Immature natural killer cell (primary cell): Measurements from ENCODE around the gene IL1R2. TPM values are rescaled to one million over a fixed set of nuclear protein-coding genes. Genes with fewer than 3 reads are reported as not detected.

Experiments used
- DNase-seq, 3 donors: peaks; one replicate each; pipeline ENCODE4 v3.0.0; 2022; ENCODE audit warnings: mixed read lengths in 1 of 3
- H3K27ac Mint-ChIP-seq, 6 donors: one replicate each; pipeline ENCODE4 v1.8.0; 2020; ENCODE audit warnings: mixed read lengths in 6 of 6, mild to moderate bottlenecking in 5 of 6, inconsistent platforms in 4 of 6, moderate library complexity in 3 of 6
- H3K27me3 Mint-ChIP-seq, 3 donors: one replicate each; pipeline ENCODE4 v1.8.0; 2020 to 2021; ENCODE audit warnings: low read depth in 3 of 3, mild to moderate bottlenecking in 3 of 3, mixed read lengths in 3 of 3, moderate library complexity in 3 of 3, inconsistent platforms in 1 of 3
- H3K36me3 Mint-ChIP-seq, 3 donors: one replicate each; pipeline ENCODE4 v1.8.0; 2020; ENCODE audit warnings: mixed read lengths in 3 of 3, inconsistent platforms in 2 of 3, mild to moderate bottlenecking in 2 of 3
- H3K4me1 Mint-ChIP-seq, 2 donors: one replicate each; pipeline ENCODE4 v1.8.0; 2020; ENCODE audit warnings: inconsistent platforms in 2 of 2, mild to moderate bottlenecking in 2 of 2, mixed read lengths in 2 of 2, moderate library complexity in 1 of 2
- H3K4me3 Mint-ChIP-seq, 5 donors: one replicate each; pipeline ENCODE4 v1.8.0; 2020; ENCODE audit warnings: mild to moderate bottlenecking in 5 of 5, mixed read lengths in 5 of 5, inconsistent platforms in 3 of 5, moderate library complexity in 3 of 5
- H3K9me3 Mint-ChIP-seq, 6 donors: one replicate each; pipeline ENCODE4 v1.8.0; 2020; ENCODE audit warnings: mild to moderate bottlenecking in 6 of 6, mixed read lengths in 6 of 6, inconsistent platforms in 4 of 6, moderate library complexity in 3 of 6
- polyA plus RNA-seq, 3 donors: library from polyadenylated mRNA; unstranded; fragments of 300-500 nt; fragmentation: Illumina TruSeq; gene quantifications; one replicate each; pipeline ENCODE4 v1.2.3, GENCODE V29; 2021

Gene IL1R2
- polyA plus RNA-seq, 3 donors from 2014 or later: 1.8 to 3.3 TPM; not detected in 1

GRCh38 chr2:101981066-101981465, 10.7 kb upstream of the IL1R2 start:
- Mint-ChIP-seq H3K4me1 (peaks cover 36 to 39% of the 10 kb centered on the region in 2 donors), H3K27me3 (peaks cover 12 to 36% (median 32%) of the 10 kb centered on the region in 3 donors), H3K4me3 (peak overlapping the region in 2 of 5 donors; percentile 1 to 48), H3K9me3 (no peaks in the 10 kb centered on the region), H3K36me3 (no peaks in the 10 kb centered on the region), H3K27ac (peak overlapping the region in 5 of 6 donors; percentile 49 to 88 (median 85))
- no peak for DNase-seq

- Mint-ChIP-seq H3K4me3 (peak overlapping the region in 3 of 5 donors; percentile 1 to 48 (median 30)), H3K4me1 (peaks cover 40 to 44% of the 10 kb centered on the region in 2 donors), H3K9me3 (no peaks in the 10 kb centered on the region), H3K36me3 (no peaks in the 10 kb centered on the region), H3K27me3 (peaks cover 11 to 40% (median 34%) of the 10 kb centered on the region in 3 donors), H3K27ac (peak overlapping the region in 5 of 6 donors; percentile 49 to 88 (median 85))
- DNase-seq: peak; percentile 76 to 81 (median 79)
Measured at GRCh38 chr2:101981504-101981903, 10.3 kb upstream of the IL1R2 start.

GRCh38 chr2:101982495-101983029, 9.2 kb upstream of the IL1R2 start:
- peak overlapping the region in 2 of 6 donors; percentile 27 to 76 for H3K27ac Mint-ChIP-seq

GRCh38 chr2:101983486-101983885, 8.3 kb upstream of the IL1R2 start:
- DNase-seq: no peak
- Mint-ChIP-seq H3K4me3 (no peak overlapping the region), H3K36me3 (no peaks in the 10 kb centered on the region), H3K9me3 (no peaks in the 10 kb centered on the region), H3K4me1 (peaks cover 60 to 63% of the 10 kb centered on the region in 2 donors), H3K27me3 (peaks cover 19 to 51% (median 37%) of the 10 kb centered on the region in 3 donors), H3K27ac (no peak overlapping the region)

More at GRCh38 chr2:101982495-101983029, 9.2 kb upstream of the IL1R2 start:
- Mint-ChIP-seq H3K27me3 (peaks cover 16 to 48% (median 40%) of the 10 kb centered on the region in 3 donors), H3K4me3 (no peak overlapping the region), H3K4me1 (peaks cover 51 to 54% of the 10 kb centered on the region in 2 donors), H3K9me3 (no peaks in the 10 kb centered on the region), H3K36me3 (no peaks in the 10 kb centered on the region)
- DNase-seq: no peak

- Mint-ChIP-seq H3K4me3 (no peak overlapping the region), H3K27me3 (peaks cover 15 to 49% (median 37%) of the 10 kb centered on the region in 3 donors), H3K36me3 (no peaks in the 10 kb centered on the region)
Measured at GRCh38 chr2:101983928-101984327, 7.8 kb upstream of the IL1R2 start.

GRCh38 chr2:101984656-101985055, 7.1 kb upstream of the IL1R2 start:
- H3K27me3 Mint-ChIP-seq: peaks cover 15 to 49% (median 38%) of the 10 kb centered on the region in 3 donors
- peak overlapping the region; percentile 21 to 49 (median 38) for H3K4me3 Mint-ChIP-seq
- H3K27ac Mint-ChIP-seq: peak overlapping the region in 5 of 6 donors; percentile 42 to 84 (median 66)
- no peaks in the 10 kb centered on the region for H3K9me3 Mint-ChIP-seq
- no peaks in the 10 kb centered on the region for H3K36me3 Mint-ChIP-seq
- peaks cover 70 to 75% of the 10 kb centered on the region in 2 donors for H3K4me1 Mint-ChIP-seq
- DNase-seq: peak; percentile 49 to 64 (median 59)

More at GRCh38 chr2:101983928-101984327, 7.8 kb upstream of the IL1R2 start:
- Mint-ChIP-seq H3K9me3 (no peaks in the 10 kb centered on the region), H3K27ac (peak overlapping the region in 3 of 6 donors; percentile 53 to 84 (median 83)), H3K4me1 (peaks cover 65 to 68% of the 10 kb centered on the region in 2 donors)
- DNase-seq: no peak

GRCh38 chr2:101985101-101985792, 6.5 kb upstream of the IL1R2 start:
- Mint-ChIP-seq H3K36me3 (no peaks in the 10 kb centered on the region), H3K27ac (peak overlapping the region in 5 of 6 donors; percentile 42 to 84 (median 82)), H3K9me3 (no peaks in the 10 kb centered on the region), H3K27me3 (peaks cover 16 to 50% (median 40%) of the 10 kb centered on the region in 3 donors), H3K4me1 (peaks cover 76 to 81% of the 10 kb centered on the region in 2 donors), H3K4me3 (peak overlapping the region; percentile 14 to 49 (median 42))
- no peak for DNase-seq

GRCh38 chr2:101985793-101986164, 6.0 kb upstream of the IL1R2 start:
- H3K36me3 Mint-ChIP-seq: no peaks in the 10 kb centered on the region
- H3K4me3 Mint-ChIP-seq: peak overlapping the region in 4 of 5 donors; percentile 14 to 47 (median 20)
- peaks cover 17 to 50% (median 39%) of the 10 kb centered on the region in 3 donors for H3K27me3 Mint-ChIP-seq
- H3K4me1 Mint-ChIP-seq: peaks cover 80 to 86% of the 10 kb centered on the region in 2 donors
- H3K9me3 Mint-ChIP-seq: no peaks in the 10 kb centered on the region
- peak overlapping the region in 4 of 6 donors; percentile 73 to 83 (median 81) for H3K27ac Mint-ChIP-seq
- no peak for DNase-seq

- peak overlapping the region in 5 of 6 donors; percentile 57 to 91 (median 83) for H3K27ac Mint-ChIP-seq
- H3K9me3 Mint-ChIP-seq: no peaks in the 10 kb centered on the region
- DNase-seq: no peak
- H3K36me3 Mint-ChIP-seq: no peaks in the 10 kb centered on the region
- H3K4me1 Mint-ChIP-seq: peaks cover 79 to 86% of the 10 kb centered on the region in 2 donors
- H3K27me3 Mint-ChIP-seq: peaks cover 20 to 52% (median 38%) of the 10 kb centered on the region in 3 donors
- H3K4me3 Mint-ChIP-seq: peak overlapping the region in 4 of 5 donors; percentile 5 to 75 (median 50)
Measured at GRCh38 chr2:101986376-101986775, 5.4 kb upstream of the IL1R2 start.

- Mint-ChIP-seq H3K4me1 (peaks cover 76 to 82% of the 10 kb centered on the region in 2 donors), H3K36me3 (peaks cover 0 to under 1% (median 0%) of the 10 kb centered on the region in 3 donors), H3K9me3 (no peaks in the 10 kb centered on the region), H3K27me3 (peaks cover 22 to 54% (median 38%) of the 10 kb centered on the region in 3 donors), H3K27ac (peak overlapping the region; percentile 80 to 95 (median 86)), H3K4me3 (peak overlapping the region; percentile 58 to 77 (median 74))
- peak; percentile 80 to 84 (median 82) for DNase-seq
Measured at GRCh38 chr2:101986804-101987740, 4.7 kb upstream of the IL1R2 start.

GRCh38 chr2:101987832-101988231, 3.9 kb upstream of the IL1R2 start:
- Mint-ChIP-seq H3K9me3 (no peaks in the 10 kb centered on the region), H3K27me3 (peaks cover 23 to 52% (median 45%) of the 10 kb centered on the region in 3 donors), H3K27ac (peak overlapping the region; percentile 80 to 95 (median 86)), H3K4me3 (peak overlapping the region; percentile 58 to 77 (median 74)), H3K36me3 (peaks cover 0 to 6% (median 0%) of the 10 kb centered on the region in 3 donors), H3K4me1 (peaks cover 73 to 75% of the 10 kb centered on the region in 2 donors)
- no peak for DNase-seq

- no peak for DNase-seq
- peak overlapping the region in 4 of 6 donors; percentile 25 to 95 (median 86) for H3K27ac Mint-ChIP-seq
- no peaks in the 10 kb centered on the region for H3K9me3 Mint-ChIP-seq
- peaks cover 0 to 6% (median 0%) of the 10 kb centered on the region in 3 donors for H3K36me3 Mint-ChIP-seq
- peaks cover 27 to 49% (median 48%) of the 10 kb centered on the region in 3 donors for H3K27me3 Mint-ChIP-seq
- peak overlapping the region in 4 of 5 donors; percentile 29 to 77 (median 66) for H3K4me3 Mint-ChIP-seq
- H3K4me1 Mint-ChIP-seq: peaks cover 73 to 75% of the 10 kb centered on the region in 2 donors
Measured at GRCh38 chr2:101988541-101988940, 3.2 kb upstream of the IL1R2 start.
